OCI-LY1 (cell line): ENCODE results near the gene ZNF410.

Experiments
- CTCF ChIP-seq: fragments of 200-600 bp; sonication (generic), shearing (Covaris generic); IDR thresholded peaks from 2 replicates; pipeline ENCODE4 v1.5.1; 2017; ENCODE audit warnings: mild to moderate bottlenecking, antibody characterized with exemption, low read length, moderate library complexity, mixed read lengths
- EZH2 ChIP-seq: fragments of 200-600 bp; sonication (generic), shearing (Covaris generic); IDR thresholded peaks from 2 replicates; pipeline ENCODE4 v1.8.0; 2017; ENCODE audit warnings: borderline replicate concordance, mixed run types, mild to moderate bottlenecking, antibody characterized with exemption, low read length, moderate library complexity, mixed read lengths

GRCh38 chr14:73859145-73859544, 27.5 kb upstream of the ZNF410 start:
- TF ChIP-seq EZH2 (no peak), CTCF (no peak)
